GM21390 (cell line): ENCODE results near the gene ADAP1.
A peak's percentile ranks its signal among the peaks of the same experiment; 100 is the strongest.

Experiments
- ATAC-seq: cut with Tn5 transposase; IDR thresholded peaks from one replicate; pipeline ENCODE4 v1.9.1; 2021; ENCODE audit not compliant: unreplicated experiment

Gene ADAP1

GRCh38 chr7:940599-941408 is 13.7 kb downstream of the ADAP1 start:
- no peak for ATAC-seq

GRCh38 chr7:939843-940242 is 14.6 kb downstream of the ADAP1 start:
- no peak for ATAC-seq

GRCh38 chr7:938546-939185 is 15.8 kb downstream of the ADAP1 start:
- no peak for ATAC-seq

- ATAC-seq: no peak
Measured at GRCh38 chr7:937856-938484, 16.5 kb downstream of the ADAP1 start.

GRCh38 chr7:936386-937054 is 18.0 kb downstream of the ADAP1 start:
- ATAC-seq: peak; percentile 81

GRCh38 chr7:935874-936385 is 18.6 kb downstream of the ADAP1 start:
- no peak for ATAC-seq

- no peak for ATAC-seq
Measured at GRCh38 chr7:935164-935873, 19.2 kb downstream of the ADAP1 start.

GRCh38 chr7:934469-935163 is 19.9 kb downstream of the ADAP1 start:
- ATAC-seq: no peak

- ATAC-seq: no peak
Measured at GRCh38 chr7:932651-932975, 21.9 kb downstream of the ADAP1 start.

GRCh38 chr7:931871-932650 is 22.4 kb downstream of the ADAP1 start:
- no peak for ATAC-seq

GRCh38 chr7:930975-931758 is 23.3 kb downstream of the ADAP1 start:
- no peak for ATAC-seq

- ATAC-seq: no peak
Measured at GRCh38 chr7:929311-929711, 25.2 kb downstream of the ADAP1 start.

GRCh38 chr7:927031-927671 is 27.3 kb downstream of the ADAP1 start:
- no peak for ATAC-seq

- ATAC-seq: no peak
Measured at GRCh38 chr7:926061-927030, 28.1 kb downstream of the ADAP1 start.

- no peak for ATAC-seq
Measured at GRCh38 chr7:925601-926000, 28.9 kb downstream of the ADAP1 start.

- ATAC-seq: peak; percentile 48
Measured at GRCh38 chr7:924541-925231, 29.8 kb downstream of the ADAP1 start.
